HepG2 (cell line): ENCODE measurements around the gene PRKCI. TPM values are rescaled to one million over a fixed set of nuclear protein-coding genes. Genes with fewer than 3 reads are reported as not detected.
A peak's percentile ranks its signal among the peaks of the same experiment; 100 is the strongest.

Experiments used
- ARID4A ChIP-seq: sonication (generic); formaldehyde crosslinking; IDR thresholded peaks from 2 replicates; pipeline ENCODE4 v1.5.0; 2020; ENCODE audit warnings: mild to moderate bottlenecking, missing genetic modification reagents, borderline replicate concordance
- CEBPB ChIP-seq: IDR thresholded peaks from 2 replicates; pipeline ENCODE4 v1.6.1; 2011; ENCODE audit warnings: low read depth, low read length, improper control_type of control experiment, borderline replicate concordance
- HMG20A ChIP-seq: IDR thresholded peaks from 2 replicates; pipeline ENCODE4 v1.6.1; 2016; ENCODE audit warnings: borderline replicate concordance
- KLF12 ChIP-seq: sonication (generic); formaldehyde crosslinking; IDR thresholded peaks from 2 replicates; pipeline ENCODE4 v1.4.0; 2020; ENCODE audit warnings: missing genetic modification reagents, borderline replicate concordance
- PITX1 ChIP-seq: sonication (generic); formaldehyde crosslinking; IDR thresholded peaks from 2 replicates; pipeline ENCODE4 v1.5.1; 2020; ENCODE audit warnings: mild to moderate bottlenecking, missing genetic modification reagents
- RBFOX2 ChIP-seq: fragments of 200-400 bp; formaldehyde crosslinking; IDR thresholded peaks from 2 replicates; pipeline ENCODE4 v1.6.1; 2017; ENCODE audit warnings: low read depth, mild to moderate bottlenecking, low read length
- RFXAP ChIP-seq: sonication (generic); formaldehyde crosslinking; IDR thresholded peaks from 2 replicates; pipeline ENCODE4 v1.4.0; 2020; ENCODE audit warnings: missing genetic modification reagents, borderline replicate concordance
- RXRA ChIP-seq: sonication (generic); formaldehyde crosslinking; IDR thresholded peaks from 2 replicates; pipeline ENCODE4 v1.5.1; 2020; ENCODE audit warnings: missing genetic modification reagents
- YEATS2 ChIP-seq: sonication (generic); formaldehyde crosslinking; IDR thresholded peaks from 2 replicates; pipeline ENCODE4 v1.4.0; 2020; ENCODE audit warnings: missing genetic modification reagents, borderline replicate concordance
- ZBTB10 ChIP-seq: sonication (generic); formaldehyde crosslinking; IDR thresholded peaks from 2 replicates; pipeline ENCODE4 v1.4.0; 2020; ENCODE audit warnings: missing genetic modification reagents, borderline replicate concordance
- ZBTB25 ChIP-seq: IDR thresholded peaks from 2 replicates; pipeline ENCODE4 v1.6.1; 2018; ENCODE audit warnings: missing genetic modification reagents
- ZBTB43 ChIP-seq: sonication (generic); formaldehyde crosslinking; conservative IDR thresholded peaks from 2 replicates; pipeline ENCODE4 v1.4.0; 2020; ENCODE audit warnings: missing genetic modification reagents
- ZFP41 ChIP-seq: sonication (generic); formaldehyde crosslinking; IDR thresholded peaks from 2 replicates; pipeline ENCODE4 v1.4.0; 2020; ENCODE audit warnings: mild to moderate bottlenecking, missing genetic modification reagents, borderline replicate concordance
- ZFP90 ChIP-seq: sonication (generic); formaldehyde crosslinking; IDR thresholded peaks from 2 replicates; pipeline ENCODE4 v1.8.0; 2022; ENCODE audit warnings: missing genetic modification reagents, mild to moderate bottlenecking, inconsistent platforms, borderline replicate concordance
- ZNF414 ChIP-seq: sonication (generic); formaldehyde crosslinking; IDR thresholded peaks from 2 replicates; pipeline ENCODE4 v1.5.0; 2020; ENCODE audit warnings: missing genetic modification reagents
- ZNF709 ChIP-seq: sonication (generic); formaldehyde crosslinking; IDR thresholded peaks from 2 replicates; pipeline ENCODE4 v1.5.0; 2020; ENCODE audit warnings: mild to moderate bottlenecking, missing genetic modification reagents
- polyA plus RNA-seq, 8 experiments: library from polyadenylated mRNA; depleted of rRNA in 3 of 8; stranded (reverse) in 7 of 8; unstranded in 1 of 8; fragments of >200 nt; fragmentation: Illumina TruSeq in 4 of 8; extraction: Trizol in 4 of 8; gene quantifications; 2 replicates each; pipeline versions ENCODE4 v1.2.1 to v1.2.3, GENCODE V29; 2011 to 2016; ENCODE audit warnings: low read depth in 4 of 8, missing spikeins in 1 of 8, mixed read lengths in 1 of 8; ENCODE audit not compliant: insufficient read depth in 1 of 8
- total RNA-seq, 5 experiments: library from RNA; depleted of rRNA; stranded (reverse); fragments of >200 nt; fragmentation: Illumina TruSeq; extraction: Trizol; gene quantifications; 2 replicates each; pipeline ENCODE4 v1.2.3, GENCODE V29; 2016; ENCODE audit warnings: low read depth in 1 of 5

Gene PRKCI
- total and polyA plus RNA-seq, 2 of the 13 experiments (the other 11 are each of a cell fraction or from before 2014, with no cell fraction given): 17.2 to 30.4 TPM

- TF ChIP-seq ZNF414 (CRISPR knock-in tag) (no peak), PITX1 (CRISPR knock-in tag) (peak; percentile 50; the same call in 1 of the 2 replicates), ZNF709 (CRISPR knock-in tag) (peak; percentile 37; the same call in 1 of the 2 replicates), RXRA (CRISPR knock-in tag) (no peak), ZBTB43 (CRISPR knock-in tag) (0 out of 2 replicates have a peak, but pooled peaks have one; percentile 42), RBFOX2 (peak; percentile 19), HMG20A (CRISPR knock-in tag) (no peak), ZBTB25 (0 out of 2 replicates have a peak, but pooled peaks have one; percentile 30), RFXAP (0 out of 2 replicates have a peak, but pooled peaks have one; percentile 34), CEBPB (no peak), ZFP90 (no peak), ARID4A (CRISPR knock-in tag) (peak; percentile 32), YEATS2 (CRISPR knock-in tag) (0 out of 2 replicates have a peak, but pooled peaks have one; percentile 10), ZBTB10 (CRISPR knock-in tag) (0 out of 2 replicates have a peak, but pooled peaks have one; percentile 29), ZFP41 (CRISPR knock-in tag) (no peak), KLF12 (CRISPR knock-in tag) (peak; percentile 4; the same call in 1 of the 2 replicates)
These were observed 670 bp downstream of the PRKCI start (continued) for GRCh38 chr3:170222647-170223541.
